H1 (cell line): ENCODE data around the gene ZNF292. TPM values are rescaled to one million over a fixed set of nuclear protein-coding genes. Genes with fewer than 3 reads are reported as not detected.

ENCODE experiments used
- CTCF ChIA-PET: fragments of 300-600 bp; sonication (Branson Sonifier 250); formaldehyde crosslinking; loops from one replicate; lab custom pipeline; 2021; ENCODE audit not compliant: partially characterized antibody; lab: Charles Lee
- POLR2A ChIA-PET: fragments of 300-600 bp; sonication (Branson Sonifier 250); formaldehyde crosslinking; loops from one replicate; lab custom pipeline; 2021; ENCODE audit warnings: inconsistent platforms; ENCODE audit not compliant: partially characterized antibody; lab: Charles Lee
- DNase-seq, 2 experiments: peaks; one replicate each; pipeline versions ENCODE4 v3.0.0 to v3.0.0-alpha.2; 2010 to 2022; ENCODE audit warnings: low spot score in 2 of 2, low read depth in 1 of 2, mixed read lengths in 1 of 2
- FAIRE-seq: peaks from 2 replicates; lab custom pipeline; 2011; peaks lifted over from hg19 to GRCh38; lab: Jason Lieb, UNC
- H2AFZ ChIP-seq: 2 replicates; pipeline ENCODE4 v1.8.1; 2012; ENCODE audit warnings: low read length, inconsistent platforms
- H2AK5ac ChIP-seq: 2 replicates; pipeline ENCODE4 v1.6.1; 2013; ENCODE audit warnings: low read depth, low read length
- H2BK120ac ChIP-seq: replicated peaks from 2 replicates; pipeline ENCODE3; 2013; ENCODE audit warnings: low read depth, low read length, inconsistent platforms
- H2BK12ac ChIP-seq: 2 replicates; pipeline ENCODE4 v1.6.1; 2013; ENCODE audit warnings: low read depth, low read length
- H2BK15ac ChIP-seq: 2 replicates; pipeline ENCODE4 v1.6.1; 2013; ENCODE audit warnings: low read length
- H2BK20ac ChIP-seq: 2 replicates; pipeline ENCODE4 v1.6.1; 2013; ENCODE audit warnings: low read length
- H2BK5ac ChIP-seq: 2 replicates; pipeline ENCODE4 v1.6.1; 2013; ENCODE audit warnings: low read depth, low read length
- H3K14ac ChIP-seq: 2 replicates; pipeline ENCODE4 v1.6.1; 2013; ENCODE audit warnings: inconsistent platforms; ENCODE audit not compliant: insufficient read length
- H3K18ac ChIP-seq: 2 replicates; pipeline ENCODE4 v1.6.1; 2013; ENCODE audit warnings: low read length; ENCODE audit errors: extremely low read depth
- H3K23ac ChIP-seq: 2 replicates; pipeline ENCODE4 v1.6.1; 2013; ENCODE audit warnings: inconsistent platforms; ENCODE audit not compliant: insufficient read length
- H3K23me2 ChIP-seq: 2 replicates; pipeline ENCODE4 v1.6.1; 2013; ENCODE audit warnings: low read depth, low read length
- H3K27ac ChIP-seq: 2 replicates; pipeline ENCODE4 v1.6.1; 2011; ENCODE audit warnings: low read depth, low read length, inconsistent platforms
- H3K27me3 ChIP-seq, 4 experiments: replicated peaks in 1 of 4; 1 replicate in 1 of 4; 2 replicates in 3 of 4; pipeline versions ENCODE4 v1.6.1 to v1.8.1; 2011 to 2013; ENCODE audit warnings: low read length in 3 of 4, mild to moderate bottlenecking in 3 of 4, inconsistent platforms in 2 of 4, mixed read lengths in 2 of 4, moderate library complexity in 1 of 4; ENCODE audit not compliant: control insufficient read depth in 3 of 4, insufficient read depth in 3 of 4; ENCODE audit errors: extremely low read depth in 1 of 4
- H3K36me3 ChIP-seq, 4 experiments: 2 replicates each; pipeline versions ENCODE4 v1.6.1 to v1.8.1; 2011 to 2013; ENCODE audit warnings: mild to moderate bottlenecking in 4 of 4, low read length in 3 of 4, moderate library complexity in 2 of 4, control low read depth in 1 of 4, inconsistent platforms in 1 of 4; ENCODE audit not compliant: insufficient read depth in 4 of 4, control insufficient read depth in 2 of 4
- H3K4ac ChIP-seq: replicated peaks from 2 replicates; pipeline ENCODE3; 2013; ENCODE audit warnings: low read length, low read depth, mixed read lengths, inconsistent platforms; ENCODE audit not compliant: insufficient read length
- H3K4me1 ChIP-seq, 4 experiments: replicated peaks in 1 of 4; 1 replicate in 1 of 4; 2 replicates in 3 of 4; pipeline versions ENCODE4 v1.6.1 to v1.8.1; 2011 to 2013; ENCODE audit warnings: low read length in 3 of 4, inconsistent platforms in 2 of 4, mixed read lengths in 1 of 4; ENCODE audit not compliant: insufficient read depth in 4 of 4, control insufficient read depth in 3 of 4
- H3K4me2 ChIP-seq, 2 experiments: 2 replicates each; pipeline versions ENCODE4 v1.6.1 to v1.8.1; 2011 to 2013; ENCODE audit warnings: low read depth in 2 of 2, low read length in 2 of 2, control low read depth in 1 of 2, inconsistent platforms in 1 of 2, mild to moderate bottlenecking in 1 of 2; ENCODE audit not compliant: insufficient read depth in 1 of 2
- H3K4me3 ChIP-seq, 4 experiments: fragments of 200-600, 300-600 bp in 1 of 4; sonication (generic), shearing (Covaris generic), sonication (Bioruptor Twin) in 1 of 4; 2 replicates each; pipeline versions ENCODE4 v1.5.1 to v1.8.1; 2011 to 2016; ENCODE audit warnings: low read length in 4 of 4, low read depth in 3 of 4, control low read depth in 2 of 4, inconsistent platforms in 2 of 4, mild to moderate bottlenecking in 2 of 4, mixed read lengths in 1 of 4, moderate library complexity in 1 of 4; ENCODE audit not compliant: insufficient read depth in 2 of 4; ENCODE audit errors: extremely low read depth in 1 of 4
- H3K56ac ChIP-seq: replicated peaks from 2 replicates; pipeline ENCODE3; 2013; ENCODE audit warnings: low read depth, mild to moderate bottlenecking, mixed read lengths, low read length, inconsistent platforms; ENCODE audit not compliant: insufficient read length
- H3K79me1 ChIP-seq: 2 replicates; pipeline ENCODE4 v1.6.1; 2013; ENCODE audit warnings: low read depth, low read length, control low read depth
- H3K79me2 ChIP-seq, 2 experiments: 2 replicates each; pipeline versions ENCODE4 v1.6.1 to v1.8.1; 2012 to 2013; ENCODE audit warnings: low read length in 2 of 2, mild to moderate bottlenecking in 2 of 2, inconsistent platforms in 1 of 2; ENCODE audit not compliant: insufficient read depth in 2 of 2, control insufficient read depth in 1 of 2
- H3K9ac ChIP-seq, 4 experiments: replicated peaks in 1 of 4; 1 replicate in 1 of 4; 2 replicates in 3 of 4; pipeline versions ENCODE4 v1.6.1 to v1.8.1; 2011 to 2013; ENCODE audit warnings: low read depth in 3 of 4, low read length in 3 of 4, control low read depth in 2 of 4, mild to moderate bottlenecking in 2 of 4, moderate library complexity in 2 of 4, inconsistent platforms in 1 of 4; ENCODE audit errors: extremely low read depth in 1 of 4
- H3K9me3 ChIP-seq, 2 experiments: 2 replicates each; pipeline versions ENCODE4 v1.6.1 to v1.8.1; 2012 to 2013; ENCODE audit warnings: mild to moderate bottlenecking in 2 of 2, moderate library complexity in 2 of 2, control low read depth in 1 of 2, inconsistent platforms in 1 of 2, low read depth in 1 of 2, low read length in 1 of 2, mixed read lengths in 1 of 2; ENCODE audit not compliant: insufficient read depth in 2 of 2
- H4K20me1 ChIP-seq, 2 experiments: replicated peaks in 1 of 2; 2 replicates each; pipeline versions ENCODE3 to v1.8.1; 2011 to 2013; ENCODE audit warnings: inconsistent platforms in 2 of 2, low read length in 2 of 2, mild to moderate bottlenecking in 1 of 2; ENCODE audit not compliant: insufficient read depth in 2 of 2, control insufficient read depth in 1 of 2
- H4K5ac ChIP-seq: 2 replicates; pipeline ENCODE4 v1.6.1; 2013; ENCODE audit warnings: low read length, low read depth, mixed read lengths, inconsistent platforms; ENCODE audit not compliant: insufficient read length
- H4K8ac ChIP-seq: 2 replicates; pipeline ENCODE4 v1.8.0; 2013; ENCODE audit warnings: mild to moderate bottlenecking, moderate library complexity, low read length, inconsistent platforms; ENCODE audit not compliant: insufficient read depth; ENCODE audit errors: extremely low read depth
- H4K91ac ChIP-seq: replicated peaks from 2 replicates; pipeline ENCODE3; 2013; ENCODE audit warnings: low read length, mixed read lengths, inconsistent platforms; ENCODE audit not compliant: insufficient read length
- FOSL1 ChIP-seq: IDR thresholded peaks from 2 replicates; pipeline ENCODE4 v1.6.1; 2011; ENCODE audit warnings: mild to moderate bottlenecking, low read depth, low read length, moderate library complexity; ENCODE audit not compliant: insufficient read depth
- KDM4A ChIP-seq: IDR thresholded peaks from one replicate; pipeline ENCODE4 v1.7.1; 2012; ENCODE audit warnings: low read depth, mild to moderate bottlenecking, moderate library complexity, low read length, inconsistent platforms; ENCODE audit not compliant: severe bottlenecking
- MAFK ChIP-seq: IDR thresholded peaks from 2 replicates; pipeline ENCODE4 v1.6.1; 2012; ENCODE audit warnings: low read depth, mild to moderate bottlenecking, improper control_type of control experiment, low read length
- PHF8 ChIP-seq: fragments of 200-600 bp; sonication (generic); conservative IDR thresholded peaks from 2 replicates; pipeline ENCODE4 v1.7.1; 2012; ENCODE audit warnings: low read depth, mild to moderate bottlenecking, inconsistent platforms, low read length, moderate library complexity
- WGBS, 2 experiments: shearing (Covaris generic) in 1 of 2; methylation state at CpG; one replicate each; pipeline versions ENCODE4 v1.1.6 to v1.1.7; 2013 to 2015; ENCODE audit warnings: low lambda C conversion rate in 2 of 2, mixed read lengths in 2 of 2, inconsistent platforms in 1 of 2, low coverage in 1 of 2, missing lambda C conversion rate in 1 of 2; ENCODE audit not compliant: insufficient replicate concordance in 2 of 2, insufficient coverage in 1 of 2, insufficient read length in 1 of 2; ENCODE audit errors: extremely low coverage in 1 of 2, missing lambda C conversion rate in 1 of 2; 5-methylcytosine and 5-hydroxymethylcytosine counted together
- polyA plus RNA-seq, 7 experiments: library from polyadenylated mRNA; depleted of rRNA in 3 of 7; stranded (reverse) in 5 of 7; unstranded in 2 of 7; fragments of >200 nt in 5 of 7; fragments of 200-250 nt in 2 of 7; gene quantifications; 1 replicate in 5 of 7; 2 replicates in 1 of 7; 4 replicates in 1 of 7; pipeline versions ENCODE4 v1.2.1 to v1.2.3, GENCODE V29; 2011 to 2013; ENCODE audit warnings: missing spikeins in 2 of 7, mixed read lengths in 2 of 7
- total RNA-seq: library from RNA; stranded (reverse); fragmentation: NEBNext Ultra II Directional; extraction: Animal tissue kit (Norgen Biotek cat#: 25700); gene quantifications from 2 replicates; pipeline ENCODE4 v1.2.1, GENCODE V29; 2021

ZNF292 gene
- total and polyA plus RNA-seq, 2 of the 8 experiments (the other 6 are each of a cell fraction or from before 2014, with no cell fraction given), result 6.8 to 44.2 TPM

- H4K20me1 ChIP-seq, result peaks cover 4 to 7% of the 10 kb centered on the region in 2 experiments
- TF ChIP-seq PHF8 (no peak), MAFK (no peak), KDM4A (no peak), FOSL1 (no peak)
- no peak overlapping the region for H2BK15ac ChIP-seq
- no peak overlapping the region for H2AFZ ChIP-seq
- H3K4ac ChIP-seq, result no peak overlapping the region
- H2BK5ac ChIP-seq, result no peak overlapping the region
- H3K18ac ChIP-seq, result no peak overlapping the region
- ChIA-PET POLR2A (interaction anchor here (1.1 kb wide), 1 partner anchor 8 kb away, joined by 3 read pairs; no protein-coding TSS in a partner anchor), CTCF (interaction anchor here (0.6 kb wide), 1 partner anchor 54 kb away, joined by 3 read pairs; no protein-coding TSS in a partner anchor)
- H3K56ac ChIP-seq, result no peak overlapping the region
- H3K9me3 ChIP-seq, result no peaks in the 10 kb centered on the region
- WGBS, 2 experiments, result 87% methylated on average over 4 of the region's 4 CpGs; no CpG with 5 or more reads in 1 of the 2 experiments
- no peaks in the 10 kb centered on the region for H3K27me3 ChIP-seq
- no peak overlapping the region for H3K4me3 ChIP-seq
- H2AK5ac ChIP-seq, result no peak overlapping the region
- H4K8ac ChIP-seq, result no peak overlapping the region
- no peak overlapping the region for H3K14ac ChIP-seq
- no peak overlapping the region for H3K27ac ChIP-seq
- peaks cover 10 to 98% of the 10 kb centered on the region in 2 experiments; a peak in 3 of 4 replicates for H3K79me2 ChIP-seq
- peaks cover 0 to 1% (median 0%) of the 10 kb centered on the region in 4 experiments; a peak in 1 of 8 replicates for H3K36me3 ChIP-seq
- no peak overlapping the region for H4K5ac ChIP-seq
- H3K4me2 ChIP-seq, result no peak overlapping the region
- H3K23me2 ChIP-seq, result no peaks in the 10 kb centered on the region
- H3K23ac ChIP-seq, result no peak overlapping the region
- no peak overlapping the region for H4K91ac ChIP-seq
- FAIRE-seq, result no peak
- no peak for DNase-seq
- H2BK20ac ChIP-seq, result no peak overlapping the region
- no peak overlapping the region for H2BK12ac ChIP-seq
- peaks cover 6% of the 10 kb centered on the region for H3K79me1 ChIP-seq
- no peak overlapping the region for H3K9ac ChIP-seq
- H2BK120ac ChIP-seq, result no peak overlapping the region
- H3K4me1 ChIP-seq, result peaks cover 0 to 17% (median 6%) of the 10 kb centered on the region in 4 experiments; a peak in 4 of 7 replicates
These were observed 45.3 kb downstream of the ZNF292 start for GRCh38 chr6:87200469-87201175.
